OCI-LY1 (cell line): ENCODE data around the gene CSH2.

ENCODE experiments used
- CTCF ChIP-seq: fragments of 200-600 bp; sonication (generic), shearing (Covaris generic); IDR thresholded peaks from 2 replicates; pipeline ENCODE4 v1.5.1; 2017; ENCODE audit warnings: mild to moderate bottlenecking, antibody characterized with exemption, low read length, moderate library complexity, mixed read lengths
- EZH2 ChIP-seq: fragments of 200-600 bp; sonication (generic), shearing (Covaris generic); IDR thresholded peaks from 2 replicates; pipeline ENCODE4 v1.8.0; 2017; ENCODE audit warnings: borderline replicate concordance, mixed run types, mild to moderate bottlenecking, antibody characterized with exemption, low read length, moderate library complexity, mixed read lengths

- TF ChIP-seq CTCF (no peak), EZH2 (no peak)
Observed at GRCh38 chr17:63836811-63837210, 36.7 kb downstream of the CSH2 start.
